SK-N-MC (cell line): ENCODE results near the gene GRIP1.

Experiments
- EZH2 ChIP-seq: fragments of 200-600 bp; sonication (generic); IDR thresholded peaks from one replicate; pipeline ENCODE4 v1.6.1; 2017; ENCODE audit warnings: antibody characterized with exemption
- POLR2AphosphoS5 ChIP-seq: IDR thresholded peaks from 2 replicates; pipeline ENCODE4 v1.6.1; 2012; ENCODE audit warnings: mild to moderate bottlenecking, low read depth, low read length, borderline replicate concordance

DNA sequence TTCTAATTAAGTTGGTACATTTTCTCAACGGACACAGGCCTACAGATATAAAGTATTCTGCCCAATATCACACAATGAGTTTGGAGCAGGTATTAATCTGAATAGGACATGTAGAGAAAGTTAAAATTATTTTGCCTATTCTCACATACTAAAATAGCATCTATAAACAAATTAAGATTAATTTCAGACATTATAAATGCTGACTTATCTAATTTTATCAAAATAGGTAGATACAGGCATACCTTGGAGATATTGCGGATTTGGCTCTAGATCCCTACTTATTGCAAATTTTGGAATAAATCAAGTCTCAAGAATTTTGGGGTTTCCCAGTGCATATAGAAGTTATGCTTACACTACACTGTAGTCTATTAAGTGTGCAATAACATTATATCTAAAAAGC lies 41.0 kb upstream of the GRIP1 start:
- TF ChIP-seq POLR2AphosphoS5 (no peak), EZH2 (no peak)
